Measurements from ENCODE around the gene CDC42BPG. TPM values are rescaled to one million over a fixed set of nuclear protein-coding genes. Genes with fewer than 3 reads are reported as not detected.

The CDC42BPG gene
- total and polyA plus RNA-seq, 2 donors (not counting 1 experiment from before 2014, with no cell fraction given) = 0.03 to 0.33 TPM

GRCh38 chr11:64854534-64855502, 10.4 kb upstream of the CDC42BPG start:
- Histone ChIP-seq H3K27me3 (ENCODE audit: control insufficient read depth, insufficient read depth, low read length) (no peaks in the 10 kb centered on the region), H3K9ac (ENCODE audit: insufficient read depth, low read length) (peak overlapping the region; percentile 33), H3K4me3 (replicated peaks in 1 of 4; ENCODE audit: control extremely low read depth in 1 of 4, insufficient read depth in 1 of 4, low read depth in 3 of 4, low read length in 4 of 4) (no peak overlapping the region), H3K4me1 (ENCODE audit: control insufficient read depth, extremely low read depth, insufficient read depth, low read length) (peaks cover 50% of the 10 kb centered on the region), H2AFZ (ENCODE audit: low read length) (no peak overlapping the region), H3K27ac (ENCODE audit: insufficient read depth, low read length) (peak overlapping the region; percentile 98), H3K9me3 (ENCODE audit: control insufficient read depth, insufficient read depth, low read depth, low read length) (no peaks in the 10 kb centered on the region), H3K79me2 (ENCODE audit: control insufficient read depth, insufficient read depth, low read length) (peaks cover 49% of the 10 kb centered on the region), H3K4me2 (ENCODE audit: extremely low read depth, insufficient read depth, low read length) (peak overlapping the region; percentile 53), H3K36me3 (ENCODE audit: control insufficient read depth, insufficient read depth, low read length) (peaks cover 52% of the 10 kb centered on the region), H4K20me1 (ENCODE audit: control insufficient read depth, extremely low read depth, insufficient read depth, low read length) (no peaks in the 10 kb centered on the region)
- TF ChIP-seq CTCF (conservative IDR thresholded peaks at IDR 0.05 in 1 of 2, IDR thresholded peaks at IDR 0.05 in 1 of 2; ENCODE audit: low read depth in 1 of 2, low read length in 2 of 2) (no peak), EZH2 (IDR thresholded peaks at IDR 0.05; ENCODE audit: low read length, missing control alignments) (no peak)
- peak; percentile 93 for DNase-seq (ENCODE audit: low read depth in 2 of 2)

GRCh38 chr11:64854157-64854533, 9.7 kb upstream of the CDC42BPG start:
- Histone ChIP-seq H3K9me3 (ENCODE audit: control insufficient read depth, insufficient read depth, low read depth, low read length) (no peaks in the 10 kb centered on the region), H3K27me3 (ENCODE audit: control insufficient read depth, insufficient read depth, low read length) (no peaks in the 10 kb centered on the region), H2AFZ (ENCODE audit: low read length) (no peak overlapping the region), H3K4me2 (ENCODE audit: extremely low read depth, insufficient read depth, low read length) (no peak overlapping the region), H3K79me2 (ENCODE audit: control insufficient read depth, insufficient read depth, low read length) (peaks cover 46% of the 10 kb centered on the region), H4K20me1 (ENCODE audit: control insufficient read depth, extremely low read depth, insufficient read depth, low read length) (no peaks in the 10 kb centered on the region), H3K9ac (ENCODE audit: insufficient read depth, low read length) (no peak overlapping the region), H3K27ac (ENCODE audit: insufficient read depth, low read length) (peak overlapping the region; percentile 98), H3K4me3 (replicated peaks in 1 of 4; ENCODE audit: control extremely low read depth in 1 of 4, insufficient read depth in 1 of 4, low read depth in 3 of 4, low read length in 4 of 4) (no peak overlapping the region), H3K36me3 (ENCODE audit: control insufficient read depth, insufficient read depth, low read length) (peaks cover 49% of the 10 kb centered on the region), H3K4me1 (ENCODE audit: control insufficient read depth, extremely low read depth, insufficient read depth, low read length) (peaks cover 47% of the 10 kb centered on the region)
- no peak for DNase-seq (ENCODE audit: low read depth in 2 of 2)
- TF ChIP-seq EZH2 (IDR thresholded peaks at IDR 0.05; ENCODE audit: low read length, missing control alignments) (no peak), CTCF (conservative IDR thresholded peaks at IDR 0.05 in 1 of 2, IDR thresholded peaks at IDR 0.05 in 1 of 2; ENCODE audit: low read depth in 1 of 2, low read length in 2 of 2) (no peak)

- Histone ChIP-seq H3K36me3 (ENCODE audit: control insufficient read depth, insufficient read depth, low read length) (peaks cover 46% of the 10 kb centered on the region), H3K4me3 (replicated peaks in 1 of 4; ENCODE audit: control extremely low read depth in 1 of 4, insufficient read depth in 1 of 4, low read depth in 3 of 4, low read length in 4 of 4) (no peak overlapping the region), H2AFZ (ENCODE audit: low read length) (no peak overlapping the region), H3K4me2 (ENCODE audit: extremely low read depth, insufficient read depth, low read length) (no peak overlapping the region), H3K4me1 (ENCODE audit: control insufficient read depth, extremely low read depth, insufficient read depth, low read length) (peaks cover 44% of the 10 kb centered on the region), H3K9me3 (ENCODE audit: control insufficient read depth, insufficient read depth, low read depth, low read length) (no peaks in the 10 kb centered on the region), H3K9ac (ENCODE audit: insufficient read depth, low read length) (no peak overlapping the region), H3K27ac (ENCODE audit: insufficient read depth, low read length) (peak overlapping the region; percentile 98), H4K20me1 (ENCODE audit: control insufficient read depth, extremely low read depth, insufficient read depth, low read length) (no peaks in the 10 kb centered on the region), H3K27me3 (ENCODE audit: control insufficient read depth, insufficient read depth, low read length) (no peaks in the 10 kb centered on the region), H3K79me2 (ENCODE audit: control insufficient read depth, insufficient read depth, low read length) (peaks cover 43% of the 10 kb centered on the region)
- DNase-seq (ENCODE audit: low read depth in 2 of 2) = no peak
- no peak for TF ChIP-seq EZH2 (IDR thresholded peaks at IDR 0.05; ENCODE audit: low read length, missing control alignments)
- TF ChIP-seq CTCF (conservative IDR thresholded peaks at IDR 0.05 in 1 of 2, IDR thresholded peaks at IDR 0.05 in 1 of 2; ENCODE audit: low read depth in 1 of 2, low read length in 2 of 2) = no peak
Observed at GRCh38 chr11:64853709-64854108, 9.3 kb upstream of the CDC42BPG start.
